Activated naive CD4-positive, alpha-beta T cell treated with anti-CD3 and anti-CD28 coated beads, Interleukin-2, amount 50 U/mL, for 16 hours (primary cell): Measurements from ENCODE around the gene LCORL.

ENCODE experiments used
- DNase-seq: peaks from one replicate; pipeline ENCODE4 v3.0.0-alpha.2; 2020

The LCORL gene

GRCh38 chr4:17823871-17824669, 197.5 kb downstream of the LCORL start:
- no peak for DNase-seq

GRCh38 chr4:17817027-17817426, 204.5 kb downstream of the LCORL start:
- no peak for DNase-seq

GRCh38 chr4:17816142-17816541, 205.4 kb downstream of the LCORL start:
- no peak for DNase-seq

- no peak for DNase-seq
Observed at GRCh38 chr4:17814140-17814539, 207.4 kb downstream of the LCORL start.

- no peak for DNase-seq
Observed at GRCh38 chr4:17812801-17813200, 208.8 kb downstream of the LCORL start.

GRCh38 chr4:17812125-17812524, 209.4 kb downstream of the LCORL start:
- DNase-seq, result no peak

GRCh38 chr4:17811078-17811603, 210.4 kb downstream of the LCORL start:
- DNase-seq, result no peak

GRCh38 chr4:17810260-17811077, 211.1 kb downstream of the LCORL start, which contains the start of the genes DCAF16 and NCAPG:
TSS of gene DCAF16 (minus strand) at chr4:17810757. CDS start at chr4:17804141, 6,616 bp downstream.
TSS of gene NCAPG (plus strand) at chr4:17810979. CDS start at chr4:17811078, 99 bp downstream.
- peak; percentile 99 for DNase-seq

GRCh38 chr4:17809667-17810066, 211.9 kb downstream of the LCORL start:
- DNase-seq, result no peak

- DNase-seq, result no peak
Observed at GRCh38 chr4:17807446-17807845, 214.1 kb downstream of the LCORL start.

GRCh38 chr4:17805580-17806155, 215.9 kb downstream of the LCORL start:
- DNase-seq, result no peak

- DNase-seq, result no peak
Observed at GRCh38 chr4:17797808-17798207, 223.7 kb downstream of the LCORL start.

GRCh38 chr4:17794730-17795129, 226.8 kb downstream of the LCORL start:
- DNase-seq, result no peak
